CD14-positive monocyte (primary cell): ENCODE data around the gene CNTN4. TPM values are rescaled to one million over a fixed set of nuclear protein-coding genes. Genes with fewer than 3 reads are reported as not detected.

Experiments
- DNase-seq, 3 donors: peaks; one replicate each; pipeline ENCODE4 v3.0.0-alpha.2; 2011 to 2022
- H2AFZ ChIP-seq: 2 replicates; pipeline ENCODE4 v1.6.0; 2012; ENCODE audit warnings: mild to moderate bottlenecking, low read depth, low read length, inconsistent platforms; ENCODE audit not compliant: insufficient read depth, poor library complexity, severe bottlenecking
- H3K27ac ChIP-seq, 2 donors: 1 replicate in 1 of 2; 2 replicates in 1 of 2; pipeline ENCODE4 v1.5.1; 2012 to 2013; ENCODE audit warnings: low read length in 2 of 2, control low read depth in 1 of 2, inconsistent platforms in 1 of 2, low read depth in 1 of 2, mild to moderate bottlenecking in 1 of 2
- H3K27me3 ChIP-seq, 2 donors: one replicate each; pipeline versions ENCODE4 v1.6.0 to v1.6.1; 2011 to 2013; ENCODE audit warnings: low read length in 2 of 2; ENCODE audit not compliant: control insufficient read depth in 2 of 2, insufficient read depth in 2 of 2
- H3K36me3 ChIP-seq, 2 donors: replicated peaks in 1 of 2; 1 replicate in 1 of 2; 2 replicates in 1 of 2; pipeline versions ENCODE4 v1.5.1 to v1.6.1; 2012 to 2013; ENCODE audit warnings: low read length in 2 of 2, control low read depth in 1 of 2, inconsistent platforms in 1 of 2, mild to moderate bottlenecking in 1 of 2; ENCODE audit not compliant: insufficient read depth in 2 of 2, control insufficient read depth in 1 of 2
- H3K4me1 ChIP-seq, 2 donors: 1 replicate in 1 of 2; 2 replicates in 1 of 2; pipeline versions ENCODE4 v1.5.1 to v1.6.1; 2012 to 2013; ENCODE audit warnings: low read length in 2 of 2, control low read depth in 1 of 2, inconsistent platforms in 1 of 2, mild to moderate bottlenecking in 1 of 2, moderate library complexity in 1 of 2; ENCODE audit not compliant: insufficient read depth in 2 of 2, control insufficient read depth in 1 of 2
- H3K4me2 ChIP-seq: replicated peaks from 2 replicates; pipeline ENCODE3; 2012; ENCODE audit warnings: low read length, moderate library complexity, mild to moderate bottlenecking; ENCODE audit not compliant: poor library complexity, severe bottlenecking; ENCODE audit errors: extremely low read depth
- H3K4me3 ChIP-seq, 3 experiments: fragments of 200-600 bp in 1 of 3; sonication (generic) in 1 of 3; replicated peaks in 1 of 3; 1 replicate in 2 of 3; 2 replicates in 1 of 3; pipeline ENCODE4 v1.5.1; 2011 to 2013; ENCODE audit warnings: low read length in 3 of 3, mild to moderate bottlenecking in 3 of 3, control low read depth in 2 of 3, low read depth in 2 of 3, inconsistent platforms in 1 of 3, moderate library complexity in 1 of 3
- H3K79me2 ChIP-seq: 2 replicates; pipeline ENCODE4 v1.6.0; 2012; ENCODE audit warnings: mild to moderate bottlenecking, control low read depth, inconsistent platforms, low read length, moderate library complexity; ENCODE audit not compliant: insufficient read depth
- H3K9ac ChIP-seq: 2 replicates; pipeline ENCODE4 v1.6.0; 2017; ENCODE audit warnings: low read length, mild to moderate bottlenecking; ENCODE audit not compliant: insufficient read depth, poor library complexity, severe bottlenecking
- H3K9me3 ChIP-seq, 2 donors: replicated peaks in 1 of 2; 1 replicate in 1 of 2; 2 replicates in 1 of 2; pipeline versions ENCODE4 v1.5.1 to v1.6.1; 2012 to 2013; ENCODE audit warnings: low read length in 2 of 2, control low read depth in 1 of 2; ENCODE audit not compliant: control insufficient read depth in 1 of 2, insufficient read depth in 1 of 2
- H4K20me1 ChIP-seq: 2 replicates; pipeline ENCODE4 v1.6.0; 2012; ENCODE audit warnings: mild to moderate bottlenecking, low read length, control low read depth, moderate library complexity; ENCODE audit not compliant: insufficient read depth
- H3K27ac Mint-ChIP-seq, 7 donors: one replicate each; pipeline ENCODE4 v1.8.0; 2020; ENCODE audit warnings: mild to moderate bottlenecking in 7 of 7, mixed read lengths in 7 of 7, moderate library complexity in 6 of 7, inconsistent platforms in 2 of 7
- H3K27me3 Mint-ChIP-seq, 3 donors: one replicate each; pipeline ENCODE4 v1.8.0; 2021 to 2022; ENCODE audit warnings: low read depth in 3 of 3, mild to moderate bottlenecking in 3 of 3, mixed read lengths in 3 of 3, moderate library complexity in 3 of 3, inconsistent platforms in 1 of 3
- H3K36me3 Mint-ChIP-seq, 2 donors: one replicate each; pipeline ENCODE4 v1.8.0; 2020; ENCODE audit warnings: mixed read lengths in 2 of 2, inconsistent platforms in 1 of 2, mild to moderate bottlenecking in 1 of 2
- H3K4me1 Mint-ChIP-seq: one replicate; pipeline ENCODE4 v1.8.0; 2020; ENCODE audit warnings: mild to moderate bottlenecking, mixed read lengths
- H3K4me3 Mint-ChIP-seq, 2 donors: one replicate each; pipeline ENCODE4 v1.8.0; 2020; ENCODE audit warnings: mild to moderate bottlenecking in 2 of 2, mixed read lengths in 2 of 2, moderate library complexity in 1 of 2
- H3K9me3 Mint-ChIP-seq, 7 donors: one replicate each; pipeline ENCODE4 v1.8.0; 2020 to 2022; ENCODE audit warnings: mixed read lengths in 7 of 7, mild to moderate bottlenecking in 6 of 7, moderate library complexity in 6 of 7, inconsistent platforms in 2 of 7
- WGBS: methylation state at CpG from one replicate; pipeline ENCODE4 v1.1.5; 2013; ENCODE audit warnings: missing lambda C conversion rate; ENCODE audit not compliant: insufficient coverage; 5-methylcytosine and 5-hydroxymethylcytosine counted together
- intact Hi-C, 2 donors: fragments of 100-400 bp; cut with micrococcal nuclease; formaldehyde crosslinking; loops; one replicate each; pipeline versions ENCODE4 v1.15.0 to v1.15.1; 2023
- polyA plus RNA-seq, 3 donors: library from polyadenylated mRNA; depleted of rRNA in 1 of 3; unstranded in 2 of 3; stranded (reverse) in 1 of 3; fragments of 300-500 nt in 2 of 3; fragments of >200 nt in 1 of 3; fragmentation: Illumina TruSeq in 2 of 3; gene quantifications; 1 replicate in 2 of 3; 2 replicates in 1 of 3; pipeline ENCODE4 v1.2.3, GENCODE V29; 2012 to 2021
- TF ChIP-seq, protein P1 (sequence below): fragments of 200-600 bp; IDR thresholded peaks from one replicate; pipeline ENCODE4 v1.8.0; 2022; ENCODE audit warnings: antibody characterized with exemption, mild to moderate bottlenecking

Gene CNTN4
- polyA plus RNA-seq, 3 donors: not detected

GRCh38 chr3:3082234-3082924, 983.7 kb downstream of the CNTN4 start:
- H3K9me3 ChIP-seq: no peaks in the 10 kb centered on the region
- H3K4me3 ChIP-seq: no peak overlapping the region
- no peaks in the 10 kb centered on the region for H3K9me3 Mint-ChIP-seq
- no peak overlapping the region for H3K27ac ChIP-seq
- no peak for DNase-seq
- intact Hi-C loops: no loop called here
- no peak overlapping the region for H2AFZ ChIP-seq
- no peak overlapping the region for H3K4me3 Mint-ChIP-seq
- no peaks in the 10 kb centered on the region for H3K36me3 Mint-ChIP-seq
- H4K20me1 ChIP-seq: no peaks in the 10 kb centered on the region
- H3K4me2 ChIP-seq: no peak overlapping the region
- no peaks in the 10 kb centered on the region for H3K36me3 ChIP-seq
- WGBS: no CpG with 5 or more reads among the region's 2 CpGs
- H3K27me3 ChIP-seq: no peaks in the 10 kb centered on the region
- H3K79me2 ChIP-seq: no peaks in the 10 kb centered on the region
- peaks cover 0 to 2% (median 0%) of the 10 kb centered on the region in 3 donors for H3K27me3 Mint-ChIP-seq
- no peak overlapping the region for H3K27ac Mint-ChIP-seq
- TF ChIP-seq, protein P1, sequence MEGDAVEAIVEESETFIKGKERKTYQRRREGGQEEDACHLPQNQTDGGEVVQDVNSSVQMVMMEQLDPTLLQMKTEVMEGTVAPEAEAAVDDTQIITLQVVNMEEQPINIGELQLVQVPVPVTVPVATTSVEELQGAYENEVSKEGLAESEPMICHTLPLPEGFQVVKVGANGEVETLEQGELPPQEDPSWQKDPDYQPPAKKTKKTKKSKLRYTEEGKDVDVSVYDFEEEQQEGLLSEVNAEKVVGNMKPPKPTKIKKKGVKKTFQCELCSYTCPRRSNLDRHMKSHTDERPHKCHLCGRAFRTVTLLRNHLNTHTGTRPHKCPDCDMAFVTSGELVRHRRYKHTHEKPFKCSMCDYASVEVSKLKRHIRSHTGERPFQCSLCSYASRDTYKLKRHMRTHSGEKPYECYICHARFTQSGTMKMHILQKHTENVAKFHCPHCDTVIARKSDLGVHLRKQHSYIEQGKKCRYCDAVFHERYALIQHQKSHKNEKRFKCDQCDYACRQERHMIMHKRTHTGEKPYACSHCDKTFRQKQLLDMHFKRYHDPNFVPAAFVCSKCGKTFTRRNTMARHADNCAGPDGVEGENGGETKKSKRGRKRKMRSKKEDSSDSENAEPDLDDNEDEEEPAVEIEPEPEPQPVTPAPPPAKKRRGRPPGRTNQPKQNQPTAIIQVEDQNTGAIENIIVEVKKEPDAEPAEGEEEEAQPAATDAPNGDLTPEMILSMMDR: no peak
- H3K9ac ChIP-seq: no peak overlapping the region
- H3K4me1 ChIP-seq: no peaks in the 10 kb centered on the region
- peaks cover 5% of the 10 kb centered on the region for H3K4me1 Mint-ChIP-seq

DNA sequence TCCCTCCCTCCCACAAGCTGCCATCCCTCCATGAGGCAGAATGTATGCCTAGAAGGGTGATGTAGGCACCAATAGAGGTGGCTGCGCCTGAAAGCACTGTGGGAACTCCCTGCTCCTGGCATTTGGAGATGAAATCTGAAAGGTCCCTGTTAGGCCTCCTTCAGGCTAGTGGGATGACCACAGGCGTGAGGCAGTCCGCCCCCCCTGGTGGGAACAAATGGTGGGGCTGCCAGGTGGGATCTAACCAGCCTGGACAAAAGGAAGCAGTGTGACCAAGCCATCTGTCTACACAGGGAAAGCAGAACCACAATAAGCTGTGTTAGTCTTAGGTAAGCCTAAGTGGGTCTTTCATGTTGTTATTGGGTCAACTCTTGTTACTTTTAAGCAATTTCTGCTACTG, 986.2 kb downstream of the CNTN4 start:
- H3K4me2 ChIP-seq: no peak overlapping the region
- H3K9ac ChIP-seq: no peak overlapping the region
- DNase-seq: no peak
- H3K27ac Mint-ChIP-seq: no peak overlapping the region
- no peaks in the 10 kb centered on the region for H3K36me3 ChIP-seq
- H3K4me1 Mint-ChIP-seq: peaks cover 5% of the 10 kb centered on the region
- no peak overlapping the region for H3K4me3 Mint-ChIP-seq
- H3K36me3 Mint-ChIP-seq: no peaks in the 10 kb centered on the region
- no peaks in the 10 kb centered on the region for H3K4me1 ChIP-seq
- H4K20me1 ChIP-seq: no peaks in the 10 kb centered on the region
- peaks cover 0 to 2% (median 0%) of the 10 kb centered on the region in 7 donors for H3K9me3 Mint-ChIP-seq
- no peaks in the 10 kb centered on the region for H3K79me2 ChIP-seq
- no peaks in the 10 kb centered on the region for H3K27me3 ChIP-seq
- no peaks in the 10 kb centered on the region for H3K27me3 Mint-ChIP-seq
- intact Hi-C loops: no loop called here
- no peak overlapping the region for H3K4me3 ChIP-seq
- no peak overlapping the region for H3K27ac ChIP-seq
- TF ChIP-seq, protein P1: no peak
- no peaks in the 10 kb centered on the region for H3K9me3 ChIP-seq
- no peak overlapping the region for H2AFZ ChIP-seq
- WGBS: 88% methylated on average over 3 of the region's 3 CpGs
